Tibial nerve (tissue), 4 donors: ENCODE results near the gene MCRS1. TPM values are rescaled to one million over a fixed set of nuclear protein-coding genes. Genes with fewer than 3 reads are reported as not detected.

Experiments used
- DNase-seq, 2 donors: peaks; one replicate each; pipeline ENCODE4 v3.0.0-alpha.2; 2019; ENCODE audit warnings: low spot score in 2 of 2
- H3K27ac ChIP-seq, 4 donors: fragments of 200-600 bp; sonication (generic) in 3 of 4; one replicate each; pipeline ENCODE4 v1.5.1; 2017 to 2019; ENCODE audit warnings: mild to moderate bottlenecking in 1 of 4
- H3K27me3 ChIP-seq, 2 donors: fragments of 200-600 bp; sonication (generic) in 1 of 2; one replicate each; pipeline versions ENCODE4 v1.5.1 to v1.6.0; 2017 to 2019
- H3K36me3 ChIP-seq, 3 donors: fragments of 200-600 bp; sonication (generic); one replicate each; pipeline ENCODE4 v1.5.1; 2018 to 2019
- H3K4me1 ChIP-seq, 4 donors: fragments of 200-600 bp; sonication (generic) in 3 of 4; one replicate each; pipeline ENCODE4 v1.5.1; 2017 to 2019
- H3K4me3 ChIP-seq, 4 donors: fragments of 200-600 bp; sonication (generic) in 3 of 4; one replicate each; pipeline ENCODE4 v1.5.1; 2017 to 2019; ENCODE audit warnings: mild to moderate bottlenecking in 1 of 4, moderate library complexity in 1 of 4
- H3K9me3 ChIP-seq, 4 donors: fragments of 200-600 bp; sonication (generic) in 3 of 4; one replicate each; pipeline ENCODE4 v1.5.1; 2017 to 2019
- EP300 ChIP-seq, 2 donors: sonication (generic); formaldehyde crosslinking; IDR thresholded peaks; one replicate each; pipeline ENCODE4 v1.6.1; 2017; ENCODE audit warnings: antibody characterized with exemption in 2 of 2, mild to moderate bottlenecking in 1 of 2
- POLR2A ChIP-seq, 2 donors: fragments of 450-650 bp; IDR thresholded peaks; one replicate each; pipeline ENCODE4 v1.6.1; 2017; ENCODE audit warnings: antibody characterized with exemption in 2 of 2, mild to moderate bottlenecking in 2 of 2, moderate library complexity in 2 of 2
- WGBS, 2 donors: methylation state at CpG; one replicate each; pipeline ENCODE4 v1.1.5; 2018; 5-methylcytosine and 5-hydroxymethylcytosine counted together
- total RNA-seq, 4 donors: library from RNA; depleted of rRNA; stranded (reverse); fragments of >200 nt; gene quantifications; one replicate each; pipeline ENCODE4 v1.1.0, GENCODE V29; 2016
- TF ChIP-seq, protein P1 (sequence below), 5 experiments: fragments of 200-600 bp in 3 of 5; fragments of 450-650 bp in 2 of 5; sonication (generic) in 3 of 5; IDR thresholded peaks; one replicate each; pipeline ENCODE4 v1.5.1; 2016 to 2019; ENCODE audit warnings: antibody characterized with exemption in 5 of 5, mild to moderate bottlenecking in 3 of 5, moderate library complexity in 2 of 5

MCRS1 gene
- total RNA-seq, 4 donors from 2014 or later, result 42.0 to 67.2 (median 64.5) TPM

DNA sequence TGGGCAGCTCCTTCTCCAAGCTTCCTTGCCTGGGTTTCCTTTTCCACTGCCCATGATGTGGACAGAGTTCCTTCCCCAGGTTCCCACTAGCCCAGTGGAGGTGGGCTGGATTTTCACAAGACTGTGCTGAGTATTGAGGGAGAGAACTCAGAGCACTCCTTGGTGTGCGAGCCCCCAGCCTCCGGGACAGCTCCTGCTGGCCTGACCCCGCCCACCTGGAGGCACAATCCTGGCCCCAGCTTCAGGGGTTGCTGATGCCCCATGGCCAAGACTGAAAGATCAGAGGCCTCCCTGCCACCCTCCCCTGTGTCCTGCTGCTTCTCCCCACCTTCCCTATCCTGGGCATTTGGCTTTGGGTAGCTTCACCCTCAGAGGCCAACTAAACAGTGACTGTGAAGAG, 21.5 kb downstream of the MCRS1 start:
- Histone ChIP-seq H3K4me1 (peaks cover 0 to 14% (median 13%) of the 10 kb centered on the region in 4 donors), H3K9me3 (no peaks in the 10 kb centered on the region), H3K27me3 (peaks cover 0 to 64% of the 10 kb centered on the region in 2 donors), H3K27ac (no peak overlapping the region), H3K4me3 (no peak overlapping the region), H3K36me3 (no peaks in the 10 kb centered on the region)
- DNase-seq, result no peak
- 68 to 69% methylated on average over 3 of the region's 3 CpGs for WGBS, 2 donors
- TF ChIP-seq, protein P1, sequence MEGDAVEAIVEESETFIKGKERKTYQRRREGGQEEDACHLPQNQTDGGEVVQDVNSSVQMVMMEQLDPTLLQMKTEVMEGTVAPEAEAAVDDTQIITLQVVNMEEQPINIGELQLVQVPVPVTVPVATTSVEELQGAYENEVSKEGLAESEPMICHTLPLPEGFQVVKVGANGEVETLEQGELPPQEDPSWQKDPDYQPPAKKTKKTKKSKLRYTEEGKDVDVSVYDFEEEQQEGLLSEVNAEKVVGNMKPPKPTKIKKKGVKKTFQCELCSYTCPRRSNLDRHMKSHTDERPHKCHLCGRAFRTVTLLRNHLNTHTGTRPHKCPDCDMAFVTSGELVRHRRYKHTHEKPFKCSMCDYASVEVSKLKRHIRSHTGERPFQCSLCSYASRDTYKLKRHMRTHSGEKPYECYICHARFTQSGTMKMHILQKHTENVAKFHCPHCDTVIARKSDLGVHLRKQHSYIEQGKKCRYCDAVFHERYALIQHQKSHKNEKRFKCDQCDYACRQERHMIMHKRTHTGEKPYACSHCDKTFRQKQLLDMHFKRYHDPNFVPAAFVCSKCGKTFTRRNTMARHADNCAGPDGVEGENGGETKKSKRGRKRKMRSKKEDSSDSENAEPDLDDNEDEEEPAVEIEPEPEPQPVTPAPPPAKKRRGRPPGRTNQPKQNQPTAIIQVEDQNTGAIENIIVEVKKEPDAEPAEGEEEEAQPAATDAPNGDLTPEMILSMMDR (IDR thresholded peaks at IDR 0.05), result no peak
- no peak for TF ChIP-seq POLR2A (IDR thresholded peaks at IDR 0.05)
- TF ChIP-seq EP300 (IDR thresholded peaks at IDR 0.05), result no peak

DNA sequence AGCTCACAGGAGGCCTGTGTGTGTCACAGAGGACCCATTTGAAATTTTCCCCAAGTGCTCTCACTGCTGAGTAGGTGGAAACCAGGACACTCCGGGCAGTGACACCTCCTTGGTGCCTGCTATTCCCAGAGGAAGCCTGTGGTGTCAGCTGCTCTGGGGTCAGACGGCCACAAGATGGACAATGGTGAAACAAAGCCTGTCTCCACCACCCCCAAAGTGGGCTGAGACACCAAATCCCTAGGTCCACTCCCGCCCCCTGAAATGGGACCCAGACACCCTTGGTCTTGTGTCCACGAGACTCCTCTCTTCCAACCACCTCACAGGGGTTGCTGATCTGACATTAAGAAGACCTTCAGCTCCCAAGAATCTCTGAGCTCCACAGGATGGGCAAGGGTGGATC, 22.1 kb downstream of the MCRS1 start:
- Histone ChIP-seq H3K4me3 (no peak overlapping the region), H3K4me1 (peaks cover 0 to 14% (median 13%) of the 10 kb centered on the region in 4 donors), H3K36me3 (no peaks in the 10 kb centered on the region), H3K27me3 (peaks cover 0 to 64% of the 10 kb centered on the region in 2 donors), H3K27ac (no peak overlapping the region), H3K9me3 (no peaks in the 10 kb centered on the region)
- no peak for DNase-seq
- 84 to 85% methylated on average over 3 to 4 of the region's 4 CpGs for WGBS, 2 donors
- TF ChIP-seq, protein P1 (IDR thresholded peaks at IDR 0.05), result no peak
- no peak for TF ChIP-seq POLR2A (IDR thresholded peaks at IDR 0.05)
- no peak for TF ChIP-seq EP300 (IDR thresholded peaks at IDR 0.05)

DNA sequence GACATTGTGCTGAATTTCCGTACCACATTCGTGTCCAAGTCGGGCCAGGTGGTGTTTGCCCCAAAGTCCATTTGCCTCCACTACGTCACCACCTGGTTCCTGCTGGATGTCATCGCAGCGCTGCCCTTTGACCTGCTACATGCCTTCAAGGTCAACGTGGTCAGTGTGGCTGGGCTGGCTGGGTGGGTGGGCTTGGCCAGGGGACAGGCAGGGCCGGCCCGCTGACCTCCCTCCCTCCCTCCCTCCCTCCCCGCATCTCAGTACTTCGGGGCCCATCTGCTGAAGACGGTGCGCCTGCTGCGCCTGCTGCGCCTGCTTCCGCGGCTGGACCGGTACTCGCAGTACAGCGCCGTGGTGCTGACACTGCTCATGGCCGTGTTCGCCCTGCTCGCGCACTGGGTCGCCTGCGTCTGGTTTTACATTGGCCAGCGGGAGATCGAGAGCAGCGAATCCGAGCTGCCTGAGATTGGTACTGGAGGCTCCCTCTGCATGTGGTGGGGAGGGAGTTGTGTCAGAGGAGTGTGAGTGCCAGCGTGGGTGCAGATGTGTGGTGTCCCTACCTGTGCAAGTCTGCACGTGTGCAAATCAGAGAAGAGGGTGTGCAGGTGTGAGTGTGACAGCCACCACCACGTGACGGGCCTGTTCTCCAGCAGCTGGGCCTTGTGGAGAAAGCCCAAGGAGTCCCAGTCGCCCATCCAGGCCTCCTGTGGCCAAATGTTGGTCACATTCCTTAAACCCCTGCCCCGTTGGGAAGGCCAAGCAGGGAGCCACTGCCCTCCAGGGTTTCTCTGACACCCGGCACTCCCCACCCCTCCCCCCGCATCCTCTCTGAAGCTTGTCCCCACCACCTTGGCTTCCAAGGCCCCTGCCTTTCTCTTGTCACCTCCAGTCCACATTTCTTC, 23.8 kb downstream of the MCRS1 start:
- Histone ChIP-seq H3K4me1 (peaks cover 0 to 17% (median 8%) of the 10 kb centered on the region in 4 donors), H3K4me3 (no peak overlapping the region), H3K27ac (no peak overlapping the region), H3K36me3 (no peaks in the 10 kb centered on the region), H3K27me3 (peaks cover 0 to 79% of the 10 kb centered on the region in 2 donors), H3K9me3 (no peaks in the 10 kb centered on the region)
- TF ChIP-seq, protein P1 (IDR thresholded peaks at IDR 0.05), result no peak
- no peak for TF ChIP-seq POLR2A (IDR thresholded peaks at IDR 0.05)
- TF ChIP-seq EP300 (IDR thresholded peaks at IDR 0.05), result no peak
- 26% methylated on average over 27 to 30 of the region's 39 CpGs for WGBS, 2 donors
- DNase-seq, result no peak

DNA sequence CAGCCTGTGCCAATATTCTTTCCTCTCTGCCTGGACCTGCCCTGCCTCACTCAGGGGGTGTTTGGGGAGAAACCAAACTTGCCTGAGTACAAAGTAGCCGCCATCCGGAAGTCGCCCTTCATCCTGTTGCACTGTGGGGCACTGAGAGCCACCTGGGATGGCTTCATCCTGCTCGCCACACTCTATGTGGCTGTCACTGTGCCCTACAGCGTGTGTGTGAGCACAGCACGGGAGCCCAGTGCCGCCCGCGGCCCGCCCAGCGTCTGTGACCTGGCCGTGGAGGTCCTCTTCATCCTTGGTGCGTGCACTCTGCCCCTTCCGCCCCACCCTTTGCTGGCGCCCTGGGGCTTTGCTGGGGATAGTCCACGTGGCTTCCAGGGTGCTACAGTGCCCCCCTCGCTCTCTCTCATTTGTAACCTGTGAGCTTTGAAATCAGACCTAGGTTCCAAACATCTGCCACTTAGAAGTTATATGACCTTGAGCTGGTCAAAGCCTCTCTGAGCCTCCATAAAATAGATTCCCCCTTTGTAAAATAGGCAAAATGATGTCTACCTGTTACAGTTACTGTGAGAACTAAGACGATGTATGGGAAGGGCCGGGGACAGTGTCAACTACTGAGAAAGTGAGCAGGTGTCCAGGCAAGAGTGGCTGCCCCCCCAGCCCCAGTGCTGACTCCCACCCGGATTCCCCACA, 24.6 kb downstream of the MCRS1 start:
- Histone ChIP-seq H3K27ac (no peak overlapping the region), H3K4me3 (no peak overlapping the region), H3K4me1 (peaks cover 0 to 16% (median 5%) of the 10 kb centered on the region in 4 donors), H3K9me3 (no peaks in the 10 kb centered on the region), H3K27me3 (peaks cover 0 to 78% of the 10 kb centered on the region in 2 donors), H3K36me3 (no peaks in the 10 kb centered on the region)
- no peak for DNase-seq
- 45 to 62% methylated on average over 20 of the region's 20 CpGs for WGBS, 2 donors
- TF ChIP-seq, protein P1 (IDR thresholded peaks at IDR 0.05), result no peak
- TF ChIP-seq POLR2A (IDR thresholded peaks at IDR 0.05) (no peak), EP300 (IDR thresholded peaks at IDR 0.05) (no peak)
